ENCODE data around the gene MT1X. TPM values are rescaled to one million over a fixed set of nuclear protein-coding genes. Genes with fewer than 3 reads are reported as not detected.
"Not testable (repeated sequence)": the region's sequence is repeated elsewhere in the genome, so short reads cannot be mapped to it uniquely, and the experiment has no call there.

Gene MT1X
- total RNA-seq, 2 donors from 2014 or later: 268 to 697 TPM

DNA sequence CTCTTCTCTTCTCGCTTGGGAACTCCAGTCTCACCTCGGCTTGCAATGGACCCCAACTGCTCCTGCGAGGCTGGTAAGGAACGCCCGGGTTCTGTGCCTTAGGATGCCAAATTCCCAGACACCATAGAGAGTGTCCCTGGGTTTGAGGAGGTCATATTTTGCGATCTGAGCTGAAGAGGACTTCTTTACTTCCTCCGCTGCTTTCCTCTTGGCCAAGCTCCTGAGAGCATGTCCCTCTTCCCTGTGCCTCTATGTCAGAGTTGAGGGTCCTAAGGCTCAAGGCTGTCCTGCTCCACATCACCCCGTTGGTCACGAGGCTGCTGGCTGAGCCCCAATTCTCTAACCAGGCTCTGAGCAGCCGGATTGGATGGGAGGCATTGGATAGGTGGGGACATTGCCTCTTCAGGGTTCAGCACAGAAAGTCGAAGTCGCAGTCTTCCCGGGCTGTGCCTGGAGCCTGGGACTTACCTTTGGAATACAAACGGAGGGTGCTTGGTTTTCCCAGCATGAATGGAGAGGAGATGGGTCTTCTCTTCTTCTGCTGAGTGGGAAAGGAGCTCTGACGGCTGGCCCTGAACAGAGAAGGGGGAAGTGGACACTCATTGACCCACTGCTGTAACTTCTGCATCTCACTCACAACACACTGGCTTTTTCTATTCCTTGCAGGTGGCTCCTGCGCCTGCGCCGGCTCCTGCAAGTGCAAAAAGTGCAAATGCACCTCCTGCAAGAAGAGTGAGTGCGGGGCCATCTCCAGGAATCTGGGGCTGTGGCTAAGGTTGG is 12.2 kb upstream of the MT1X start:
- WGBS: 29% methylated on average over 19 of the region's 19 CpGs
- Histone ChIP-seq H3K9me3 (no peaks in the 10 kb centered on the region), H3K27me3 (replicated peaks; ENCODE audit: insufficient read depth) (no peaks in the 10 kb centered on the region), H3K27ac (no peak overlapping the region), H3K4me1 (replicated peaks) (peaks cover 6% of the 10 kb centered on the region), H3K4me3 (no peak overlapping the region), H3K36me3 (no peaks in the 10 kb centered on the region)
- intact Hi-C loops (cut with DNase I): no loop called here
- no peak for DNase-seq (ENCODE audit: low spot score)
- no peak for TF ChIP-seq POLR2AphosphoS5 (IDR thresholded peaks at IDR 0.05)
- TF ChIP-seq, protein P1, sequence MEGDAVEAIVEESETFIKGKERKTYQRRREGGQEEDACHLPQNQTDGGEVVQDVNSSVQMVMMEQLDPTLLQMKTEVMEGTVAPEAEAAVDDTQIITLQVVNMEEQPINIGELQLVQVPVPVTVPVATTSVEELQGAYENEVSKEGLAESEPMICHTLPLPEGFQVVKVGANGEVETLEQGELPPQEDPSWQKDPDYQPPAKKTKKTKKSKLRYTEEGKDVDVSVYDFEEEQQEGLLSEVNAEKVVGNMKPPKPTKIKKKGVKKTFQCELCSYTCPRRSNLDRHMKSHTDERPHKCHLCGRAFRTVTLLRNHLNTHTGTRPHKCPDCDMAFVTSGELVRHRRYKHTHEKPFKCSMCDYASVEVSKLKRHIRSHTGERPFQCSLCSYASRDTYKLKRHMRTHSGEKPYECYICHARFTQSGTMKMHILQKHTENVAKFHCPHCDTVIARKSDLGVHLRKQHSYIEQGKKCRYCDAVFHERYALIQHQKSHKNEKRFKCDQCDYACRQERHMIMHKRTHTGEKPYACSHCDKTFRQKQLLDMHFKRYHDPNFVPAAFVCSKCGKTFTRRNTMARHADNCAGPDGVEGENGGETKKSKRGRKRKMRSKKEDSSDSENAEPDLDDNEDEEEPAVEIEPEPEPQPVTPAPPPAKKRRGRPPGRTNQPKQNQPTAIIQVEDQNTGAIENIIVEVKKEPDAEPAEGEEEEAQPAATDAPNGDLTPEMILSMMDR (IDR thresholded peaks at IDR 0.05): no peak
- TF ChIP-seq POLR2A (IDR thresholded peaks at IDR 0.05): no peak

DNA sequence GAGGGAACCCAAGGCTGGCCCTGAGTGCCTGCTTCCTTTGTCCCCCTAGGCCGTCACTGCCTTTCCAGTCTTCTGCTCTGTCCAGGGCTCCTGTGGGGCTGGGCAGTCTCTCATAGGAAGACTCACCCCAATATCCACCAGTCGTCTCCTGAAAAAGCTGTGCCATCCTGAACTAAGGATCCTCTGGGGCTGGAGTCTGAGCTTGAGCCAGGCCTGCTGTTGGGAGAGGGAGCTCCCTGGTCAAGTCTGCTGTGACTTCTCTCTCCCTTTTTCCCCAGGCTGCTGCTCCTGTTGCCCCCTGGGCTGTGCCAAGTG is 11.7 kb upstream of the MT1X start:
- peaks cover 6% of the 10 kb centered on the region for H3K4me1 ChIP-seq (replicated peaks)
- intact Hi-C loops (cut with DNase I): no loop called here
- TF ChIP-seq, protein P1 (IDR thresholded peaks at IDR 0.05): no peak
- no peak for TF ChIP-seq POLR2A (IDR thresholded peaks at IDR 0.05)
- TF ChIP-seq POLR2AphosphoS5 (IDR thresholded peaks at IDR 0.05): no peak
- H3K4me3 ChIP-seq: no peak overlapping the region
- H3K9me3 ChIP-seq: no peaks in the 10 kb centered on the region
- H3K27me3 ChIP-seq (replicated peaks; ENCODE audit: insufficient read depth): no peaks in the 10 kb centered on the region
- no peak overlapping the region for H3K27ac ChIP-seq
- H3K36me3 ChIP-seq: no peaks in the 10 kb centered on the region
- no peak for DNase-seq (ENCODE audit: low spot score)
- 91% methylated on average over 2 of the region's 2 CpGs for WGBS

DNA sequence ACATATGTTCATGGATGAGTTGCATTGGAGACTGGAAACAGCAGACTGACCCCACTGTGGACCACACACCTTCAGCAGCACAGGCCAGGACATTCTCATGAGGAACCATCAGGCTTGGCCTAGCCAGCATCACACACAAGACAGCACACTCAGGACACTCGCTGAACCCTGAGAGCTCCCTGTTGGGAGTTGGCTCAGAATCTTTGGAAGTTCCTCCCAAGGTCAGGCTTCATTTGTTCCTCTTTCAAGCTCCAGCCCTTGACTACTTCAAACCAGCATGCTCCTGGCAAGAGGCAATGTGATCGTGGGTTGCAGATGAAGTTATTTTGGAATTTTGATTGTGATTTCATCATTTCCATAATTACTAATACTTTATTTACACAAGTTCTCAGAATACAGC is 10.6 kb upstream of the MT1X start:
- H3K9me3 ChIP-seq; H3K4me3 ChIP-seq; H3K4me1 ChIP-seq (replicated peaks); H3K27me3 ChIP-seq (replicated peaks; ENCODE audit: insufficient read depth); intact Hi-C loops (cut with DNase I); H3K27ac ChIP-seq; H3K36me3 ChIP-seq; DNase-seq (ENCODE audit: low spot score): not testable (repeated sequence)
- WGBS: 66% methylated on average over 2 of the region's 2 CpGs

DNA sequence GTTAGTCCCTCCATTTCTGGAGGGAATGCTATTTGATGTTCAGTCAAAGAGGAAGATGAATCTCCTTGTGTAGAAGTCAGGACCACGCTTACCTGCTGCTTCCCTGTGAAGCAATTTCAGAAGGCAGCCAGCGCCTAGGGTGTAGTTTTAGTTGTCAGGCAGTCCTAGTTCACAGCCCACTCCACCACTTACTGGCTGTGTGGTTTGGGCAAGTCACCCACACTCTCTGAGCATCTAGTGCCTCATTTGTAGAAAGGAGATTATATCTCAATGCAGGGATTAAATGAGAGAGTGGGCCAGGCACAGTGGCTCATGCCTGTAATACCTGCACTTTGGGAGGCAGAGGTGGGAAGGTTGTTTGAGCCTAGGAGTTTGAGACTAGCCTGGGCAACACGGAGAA is 10.1 kb upstream of the MT1X start:
- intact Hi-C loops (cut with DNase I); H3K27ac ChIP-seq; DNase-seq (ENCODE audit: low spot score); H3K27me3 ChIP-seq (replicated peaks; ENCODE audit: insufficient read depth); H3K9me3 ChIP-seq; H3K4me3 ChIP-seq; H3K36me3 ChIP-seq; H3K4me1 ChIP-seq (replicated peaks): not testable (repeated sequence)
- 91% methylated on average over 3 of the region's 3 CpGs for WGBS

DNA sequence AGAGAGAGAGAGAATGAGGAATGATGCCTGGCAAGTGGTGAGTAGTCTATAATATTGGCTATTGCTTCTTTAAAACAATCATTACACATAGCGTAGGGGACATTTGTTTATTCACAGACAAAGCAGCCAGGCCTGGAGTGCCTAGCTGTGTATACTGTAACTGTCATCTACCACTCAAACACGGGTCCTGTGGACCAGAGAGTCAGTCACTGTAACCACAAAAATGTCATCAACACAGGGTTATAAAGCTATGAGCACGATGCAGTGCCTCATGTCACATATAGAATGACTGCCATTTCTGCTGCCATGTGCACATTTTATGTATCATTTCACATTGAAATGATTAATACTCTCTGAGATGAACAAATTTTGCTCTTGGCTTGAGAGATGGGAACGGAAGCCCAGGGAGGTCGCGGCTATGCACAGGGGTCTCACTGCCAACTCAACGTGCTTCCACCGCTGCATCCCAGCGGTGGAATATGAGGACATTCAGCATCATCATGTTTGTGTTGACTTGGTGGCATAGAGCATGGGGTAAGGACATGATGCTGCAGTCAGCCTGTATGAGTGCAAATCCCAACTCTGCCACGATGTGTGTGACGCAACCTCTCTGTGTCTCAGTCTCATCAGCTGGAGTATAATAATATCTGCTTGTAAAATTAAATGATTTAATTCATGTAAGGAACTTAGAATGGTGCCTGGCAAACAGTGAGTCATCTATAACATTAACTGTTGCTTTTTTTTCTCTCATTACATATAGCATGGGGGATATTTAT is 9.3 kb upstream of the MT1X start:
- intact Hi-C loops (cut with DNase I): no loop called here
- H3K27me3 ChIP-seq (replicated peaks; ENCODE audit: insufficient read depth): no peaks in the 10 kb centered on the region

More for the DNA sequence above, 9.3 kb upstream of the MT1X start:
- peaks cover 3% of the 10 kb centered on the region for H3K4me1 ChIP-seq (replicated peaks)
- H3K27ac ChIP-seq: no peak overlapping the region
- WGBS: 85% methylated on average over 11 of the region's 11 CpGs
- no peaks in the 10 kb centered on the region for H3K36me3 ChIP-seq
- TF ChIP-seq, protein P1 (IDR thresholded peaks at IDR 0.05): no peak
- TF ChIP-seq POLR2A (IDR thresholded peaks at IDR 0.05): no peak
- no peak for TF ChIP-seq POLR2AphosphoS5 (IDR thresholded peaks at IDR 0.05)
- no peak overlapping the region for H3K4me3 ChIP-seq
- no peaks in the 10 kb centered on the region for H3K9me3 ChIP-seq
- no peak for DNase-seq (ENCODE audit: low spot score)
